NCI-H446 (cell line): Measurements from ENCODE around the gene TXNRD2.

Experiments used
- DNase-seq, 2 experiments: peaks; one replicate each; lab custom pipeline; 2025; lab: John Stamatoyannopoulos, UW

The TXNRD2 gene

GRCh38 chr22:19904935-19905334 lies 36.7 kb downstream of the TXNRD2 start:
- no peak for DNase-seq

- no peak for DNase-seq
Measured at GRCh38 chr22:19904174-19904856, 37.3 kb downstream of the TXNRD2 start.

- DNase-seq: no peak
Measured at GRCh38 chr22:19903513-19903912, 38.1 kb downstream of the TXNRD2 start.

- no peak for DNase-seq
Measured at GRCh38 chr22:19903031-19903430, 38.6 kb downstream of the TXNRD2 start.

- peak in 1 of 2 experiments; percentile 10 for DNase-seq
Measured at GRCh38 chr22:19902245-19902715, 39.3 kb downstream of the TXNRD2 start.

- DNase-seq: no peak
Measured at GRCh38 chr22:19901577-19902244, 39.9 kb downstream of the TXNRD2 start.

- no peak for DNase-seq
Measured at GRCh38 chr22:19900707-19901436, 40.7 kb downstream of the TXNRD2 start.

GRCh38 chr22:19898831-19899567 lies 42.6 kb downstream of the TXNRD2 start:
- no peak for DNase-seq

- DNase-seq: no peak
Measured at GRCh38 chr22:19898145-19898544, 43.5 kb downstream of the TXNRD2 start.

- no peak for DNase-seq
Measured at GRCh38 chr22:19897726-19898125, 43.9 kb downstream of the TXNRD2 start.

- DNase-seq: no peak
Measured at GRCh38 chr22:19896665-19897355, 44.8 kb downstream of the TXNRD2 start.

- DNase-seq: no peak
Measured at GRCh38 chr22:19895160-19895849, 46.3 kb downstream of the TXNRD2 start.

GRCh38 chr22:19893363-19893762 lies 48.3 kb downstream of the TXNRD2 start:
- DNase-seq: no peak

GRCh38 chr22:19892925-19893324 lies 48.7 kb downstream of the TXNRD2 start:
- DNase-seq: no peak

- no peak for DNase-seq
Measured at GRCh38 chr22:19892257-19892879, 49.2 kb downstream of the TXNRD2 start.

GRCh38 chr22:19891317-19892256 lies 50.0 kb downstream of the TXNRD2 start:
- no peak for DNase-seq

GRCh38 chr22:19890502-19891316 lies 50.9 kb downstream of the TXNRD2 start:
- no peak for DNase-seq

- DNase-seq: no peak
Measured at GRCh38 chr22:19889951-19890350, 51.7 kb downstream of the TXNRD2 start.
